Suprapubic skin (tissue), 4 donors: Measurements from ENCODE around the gene SQSTM1.

Source experiments
- EP300 ChIP-seq: sonication (generic); formaldehyde crosslinking; IDR thresholded peaks from one replicate; pipeline ENCODE4 v1.6.1; 2017; ENCODE audit warnings: antibody characterized with exemption
- POLR2A ChIP-seq, 2 donors: fragments of 450-650 bp; IDR thresholded peaks; one replicate each; pipeline ENCODE4 v1.6.1; 2017; ENCODE audit warnings: antibody characterized with exemption in 2 of 2, mild to moderate bottlenecking in 2 of 2, moderate library complexity in 2 of 2
- POLR2AphosphoS5 ChIP-seq, 3 donors: sonication (generic); formaldehyde crosslinking; IDR thresholded peaks; one replicate each; pipeline ENCODE4 v1.6.1; 2017; ENCODE audit warnings: antibody characterized with exemption in 3 of 3
- TF ChIP-seq, protein P1 (sequence below), 2 donors: fragments of 200-600 bp in 1 of 2; fragments of 450-650 bp in 1 of 2; sonication (generic) in 1 of 2; IDR thresholded peaks; one replicate each; pipeline ENCODE4 v1.5.1; 2016 to 2019; ENCODE audit warnings: antibody characterized with exemption in 2 of 2, mild to moderate bottlenecking in 1 of 2, moderate library complexity in 1 of 2

DNA sequence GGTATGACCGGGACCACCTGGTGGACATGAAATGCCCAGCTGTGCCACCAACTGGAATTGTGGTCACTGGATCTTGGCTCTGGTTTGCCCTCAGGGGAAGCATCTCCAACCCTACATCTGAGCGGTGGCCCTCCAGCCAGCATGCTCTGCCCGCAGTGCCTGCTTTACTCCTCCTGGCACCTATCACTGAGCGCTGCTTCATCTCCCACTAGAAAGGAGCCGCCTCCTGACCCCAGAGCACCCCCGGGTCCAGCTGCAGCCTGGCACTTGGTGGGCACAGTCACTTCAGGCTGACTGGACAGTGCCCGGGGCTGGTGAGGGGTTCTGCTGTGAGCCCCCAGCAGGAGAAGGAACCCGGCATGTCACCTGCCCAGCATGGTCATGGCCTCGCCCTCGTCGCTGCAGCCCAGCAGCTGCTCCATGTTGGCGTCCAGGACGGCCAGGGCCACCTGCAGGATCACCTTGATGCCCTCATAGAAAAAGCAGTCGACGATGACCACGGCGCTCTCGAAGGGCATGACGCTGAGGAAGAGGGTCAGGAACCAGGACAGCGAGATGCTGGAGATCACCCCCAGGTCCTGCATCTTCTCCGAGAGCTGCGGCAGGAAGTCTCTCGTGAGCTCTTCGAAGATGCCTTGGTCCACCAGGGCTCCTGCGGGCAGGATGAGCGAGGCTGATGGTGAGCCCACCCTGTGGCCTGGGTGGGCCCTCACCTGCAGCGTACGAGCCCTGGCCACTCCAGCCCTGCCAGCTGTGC lies 54.0 kb downstream of the SQSTM1 start:
- TF ChIP-seq EP300: no peak
- TF ChIP-seq, protein P1, sequence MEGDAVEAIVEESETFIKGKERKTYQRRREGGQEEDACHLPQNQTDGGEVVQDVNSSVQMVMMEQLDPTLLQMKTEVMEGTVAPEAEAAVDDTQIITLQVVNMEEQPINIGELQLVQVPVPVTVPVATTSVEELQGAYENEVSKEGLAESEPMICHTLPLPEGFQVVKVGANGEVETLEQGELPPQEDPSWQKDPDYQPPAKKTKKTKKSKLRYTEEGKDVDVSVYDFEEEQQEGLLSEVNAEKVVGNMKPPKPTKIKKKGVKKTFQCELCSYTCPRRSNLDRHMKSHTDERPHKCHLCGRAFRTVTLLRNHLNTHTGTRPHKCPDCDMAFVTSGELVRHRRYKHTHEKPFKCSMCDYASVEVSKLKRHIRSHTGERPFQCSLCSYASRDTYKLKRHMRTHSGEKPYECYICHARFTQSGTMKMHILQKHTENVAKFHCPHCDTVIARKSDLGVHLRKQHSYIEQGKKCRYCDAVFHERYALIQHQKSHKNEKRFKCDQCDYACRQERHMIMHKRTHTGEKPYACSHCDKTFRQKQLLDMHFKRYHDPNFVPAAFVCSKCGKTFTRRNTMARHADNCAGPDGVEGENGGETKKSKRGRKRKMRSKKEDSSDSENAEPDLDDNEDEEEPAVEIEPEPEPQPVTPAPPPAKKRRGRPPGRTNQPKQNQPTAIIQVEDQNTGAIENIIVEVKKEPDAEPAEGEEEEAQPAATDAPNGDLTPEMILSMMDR (IDR thresholded peaks at IDR 0.05): no peak
- TF ChIP-seq POLR2A (IDR thresholded peaks at IDR 0.05): no peak
- TF ChIP-seq POLR2AphosphoS5 (IDR thresholded peaks at IDR 0.05): no peak
